ENCODE results near the gene NUDT17. TPM values are rescaled to one million over a fixed set of nuclear protein-coding genes. Genes with fewer than 3 reads are reported as not detected.

The NUDT17 gene
- total RNA-seq, 1 experiment from 2014 or later, result 4.0 TPM

DNA sequence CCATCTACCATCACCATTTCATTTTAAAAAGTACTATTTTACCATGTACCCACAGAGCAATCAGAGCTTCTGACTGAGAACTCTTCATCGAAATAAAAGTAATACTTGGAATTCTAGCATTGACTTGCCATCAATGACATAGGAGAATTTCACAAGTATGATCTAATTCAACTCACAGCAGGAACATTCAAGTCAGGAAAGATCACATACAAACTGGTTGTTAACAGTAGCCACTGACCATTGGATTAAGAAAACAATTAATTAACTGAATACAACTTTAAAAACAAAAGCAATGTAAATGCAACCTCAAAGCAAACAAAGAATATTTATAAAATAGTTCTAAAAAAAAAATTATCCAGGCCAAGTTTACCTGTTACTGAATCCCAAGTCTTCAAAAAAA, 40.4 kb upstream of the NUDT17 start:
- Histone ChIP-seq H4K20me1 (ENCODE audit: control insufficient read depth, insufficient read depth, insufficient read length) (no peaks in the 10 kb centered on the region), H2BK5ac (ENCODE audit: insufficient read length, low read length) (no peak overlapping the region), H2AFZ (ENCODE audit: low read length) (no peak overlapping the region), H3K27me3 (ENCODE audit: insufficient read depth, low read length) (no peaks in the 10 kb centered on the region), H3K14ac (ENCODE audit: insufficient read depth, low read length) (no peak overlapping the region), H3K18ac (ENCODE audit: insufficient read length, low read depth, low read length) (no peak overlapping the region), H2BK20ac (ENCODE audit: low read depth, low read length, poor library complexity, severe bottlenecking) (no peak overlapping the region), H3K4me2 (ENCODE audit: insufficient read depth, insufficient read length, low read length) (no peak overlapping the region), H4K8ac (replicated peaks; ENCODE audit: insufficient read length, low read depth, low read length) (no peak overlapping the region), H3K79me1 (ENCODE audit: insufficient read depth, low read depth, low read length, poor library complexity, severe bottlenecking) (peaks cover 2% of the 10 kb centered on the region), H2BK120ac (ENCODE audit: low read depth, low read length, poor library complexity, severe bottlenecking) (no peak overlapping the region), H3T11ph (ENCODE audit: low read length) (no peak overlapping the region), H4K5ac (ENCODE audit: insufficient read length, low read depth, low read length) (no peak overlapping the region), H2AK5ac (ENCODE audit: insufficient read length, low read length) (no peak overlapping the region), H2BK15ac (ENCODE audit: low read depth, low read length) (no peak overlapping the region), H3K9me3 (ENCODE audit: control insufficient read depth, low read depth, low read length) (no peaks in the 10 kb centered on the region), H3K56ac (ENCODE audit: insufficient read length, low read depth, low read length) (no peak overlapping the region), H3K23ac (ENCODE audit: insufficient read length, low read depth, low read length) (no peak overlapping the region), H3K27ac (ENCODE audit: insufficient read length, low read depth, low read length) (no peak overlapping the region), H3K4me1 (ENCODE audit: insufficient read depth, low read length) (no peaks in the 10 kb centered on the region), H4K91ac (ENCODE audit: insufficient read length, low read depth, low read length) (no peak overlapping the region), H3K79me2 (ENCODE audit: insufficient read depth, low read length) (no peaks in the 10 kb centered on the region; the same call in 1 of the 2 replicates), H3K23me2 (ENCODE audit: insufficient read length, low read depth, low read length, poor library complexity, severe bottlenecking) (no peaks in the 10 kb centered on the region), H3K9ac (ENCODE audit: extremely low read depth, insufficient read length, low read length) (no peak overlapping the region), H2BK12ac (ENCODE audit: insufficient read length, low read depth, low read length) (no peak overlapping the region), H3K4ac (ENCODE audit: low read depth, low read length) (no peak overlapping the region)
- TF ChIP-seq, protein P1, sequence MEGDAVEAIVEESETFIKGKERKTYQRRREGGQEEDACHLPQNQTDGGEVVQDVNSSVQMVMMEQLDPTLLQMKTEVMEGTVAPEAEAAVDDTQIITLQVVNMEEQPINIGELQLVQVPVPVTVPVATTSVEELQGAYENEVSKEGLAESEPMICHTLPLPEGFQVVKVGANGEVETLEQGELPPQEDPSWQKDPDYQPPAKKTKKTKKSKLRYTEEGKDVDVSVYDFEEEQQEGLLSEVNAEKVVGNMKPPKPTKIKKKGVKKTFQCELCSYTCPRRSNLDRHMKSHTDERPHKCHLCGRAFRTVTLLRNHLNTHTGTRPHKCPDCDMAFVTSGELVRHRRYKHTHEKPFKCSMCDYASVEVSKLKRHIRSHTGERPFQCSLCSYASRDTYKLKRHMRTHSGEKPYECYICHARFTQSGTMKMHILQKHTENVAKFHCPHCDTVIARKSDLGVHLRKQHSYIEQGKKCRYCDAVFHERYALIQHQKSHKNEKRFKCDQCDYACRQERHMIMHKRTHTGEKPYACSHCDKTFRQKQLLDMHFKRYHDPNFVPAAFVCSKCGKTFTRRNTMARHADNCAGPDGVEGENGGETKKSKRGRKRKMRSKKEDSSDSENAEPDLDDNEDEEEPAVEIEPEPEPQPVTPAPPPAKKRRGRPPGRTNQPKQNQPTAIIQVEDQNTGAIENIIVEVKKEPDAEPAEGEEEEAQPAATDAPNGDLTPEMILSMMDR (conservative IDR thresholded peaks at IDR 0.05), result no peak
- DNase-seq, result no peak
- Mint-ChIP-seq H3K27me3 (ENCODE audit: low read depth) (no peaks in the 10 kb centered on the region), H3K4me3 (no peak overlapping the region), H3K36me3 (ENCODE audit: insufficient read depth in 1 of 3, low read depth in 3 of 3) (peaks cover 0 to 3% (median 1%) of the 10 kb centered on the region in 3 experiments; a peak in 3 of 7 replicates), H3K27ac (no peak overlapping the region), H3K9me3 (no peaks in the 10 kb centered on the region), H3K4me1 (peaks cover 20 to 24% of the 10 kb centered on the region in 2 experiments)
- WGBS (ENCODE audit: extremely low coverage, insufficient read length, low lambda C conversion rate), result no CpG with 5 or more reads among the region's 1 CpG
